H9 (cell line): ENCODE measurements around the gene ELOVL4. TPM values are rescaled to one million over a fixed set of nuclear protein-coding genes. Genes with fewer than 3 reads are reported as not detected.

Source experiments
- DNase-seq: peaks from one replicate; pipeline ENCODE4 v3.0.0-alpha.2; 2017
- H2AFZ ChIP-seq: one replicate; pipeline ENCODE4 v1.6.1; 2013; ENCODE audit warnings: mild to moderate bottlenecking, low read length, control low read depth, moderate library complexity
- H2AK5ac ChIP-seq: 2 replicates; pipeline ENCODE4 v1.6.1; 2013; ENCODE audit warnings: low read length, control low read depth, mixed read lengths; ENCODE audit not compliant: insufficient read length
- H2BK120ac ChIP-seq: one replicate; pipeline ENCODE4 v1.6.1; 2013; ENCODE audit warnings: low read depth, mild to moderate bottlenecking, low read length, control low read depth, inconsistent platforms; ENCODE audit not compliant: poor library complexity, severe bottlenecking
- H2BK12ac ChIP-seq: 2 replicates; pipeline ENCODE4 v1.6.1; 2013; ENCODE audit warnings: low read length, control low read depth, mixed read lengths, low read depth; ENCODE audit not compliant: insufficient read length
- H2BK15ac ChIP-seq: 2 replicates; pipeline ENCODE4 v1.6.1; 2013; ENCODE audit warnings: low read depth, low read length, control low read depth
- H2BK20ac ChIP-seq: one replicate; pipeline ENCODE4 v1.6.1; 2013; ENCODE audit warnings: low read depth, mild to moderate bottlenecking, low read length, control low read depth, inconsistent platforms; ENCODE audit not compliant: poor library complexity, severe bottlenecking
- H2BK5ac ChIP-seq: 2 replicates; pipeline ENCODE4 v1.6.1; 2013; ENCODE audit warnings: low read length, control low read depth, mixed read lengths; ENCODE audit not compliant: insufficient read length
- H3K14ac ChIP-seq: 2 replicates; pipeline ENCODE4 v1.6.1; 2013; ENCODE audit warnings: low read length, control low read depth; ENCODE audit not compliant: insufficient read depth
- H3K18ac ChIP-seq: 2 replicates; pipeline ENCODE4 v1.6.1; 2013; ENCODE audit warnings: low read depth, mild to moderate bottlenecking, mixed read lengths, low read length, control low read depth; ENCODE audit not compliant: insufficient read length
- H3K23ac ChIP-seq: 2 replicates; pipeline ENCODE4 v1.6.1; 2013; ENCODE audit warnings: low read length, control low read depth, mixed read lengths, low read depth; ENCODE audit not compliant: insufficient read length
- H3K23me2 ChIP-seq: 2 replicates; pipeline ENCODE4 v1.6.1; 2013; ENCODE audit warnings: low read depth, mild to moderate bottlenecking, mixed read lengths, low read length, control low read depth; ENCODE audit not compliant: insufficient read length, poor library complexity, severe bottlenecking
- H3K27ac ChIP-seq: 2 replicates; pipeline ENCODE4 v1.5.1; 2013; ENCODE audit warnings: low read length, control low read depth, mixed read lengths, low read depth; ENCODE audit not compliant: insufficient read length
- H3K27me3 ChIP-seq: 2 replicates; pipeline ENCODE4 v1.6.1; 2013; ENCODE audit warnings: low read length, control low read depth, inconsistent platforms; ENCODE audit not compliant: insufficient read depth
- H3K4ac ChIP-seq: 2 replicates; pipeline ENCODE4 v1.6.1; 2013; ENCODE audit warnings: low read depth, mild to moderate bottlenecking, control low read depth, inconsistent platforms, low read length, moderate library complexity
- H3K4me1 ChIP-seq: 2 replicates; pipeline ENCODE4 v1.6.1; 2013; ENCODE audit warnings: low read length, control low read depth, inconsistent platforms; ENCODE audit not compliant: insufficient read depth
- H3K4me2 ChIP-seq: 2 replicates; pipeline ENCODE4 v1.6.1; 2013; ENCODE audit warnings: low read length, control low read depth, mixed read lengths; ENCODE audit not compliant: insufficient read length, insufficient read depth
- H3K56ac ChIP-seq: 2 replicates; pipeline ENCODE4 v1.6.1; 2013; ENCODE audit warnings: low read depth, mild to moderate bottlenecking, mixed read lengths, low read length, control low read depth; ENCODE audit not compliant: insufficient read length
- H3K79me1 ChIP-seq: 2 replicates; pipeline ENCODE4 v1.6.1; 2013; ENCODE audit warnings: low read depth, mild to moderate bottlenecking, moderate library complexity, low read length, control low read depth, inconsistent platforms; ENCODE audit not compliant: insufficient read depth, poor library complexity, severe bottlenecking
- H3K79me2 ChIP-seq: 2 replicates; pipeline ENCODE4 v1.6.1; 2013; ENCODE audit warnings: low read length, control low read depth, inconsistent platforms; ENCODE audit not compliant: insufficient read depth
- H3K9ac ChIP-seq: 2 replicates; pipeline ENCODE4 v1.6.1; 2013; ENCODE audit warnings: low read length, control low read depth, mixed read lengths; ENCODE audit not compliant: insufficient read length; ENCODE audit errors: extremely low read depth
- H3K9me3 ChIP-seq: one replicate; pipeline ENCODE4 v1.6.1; 2013; ENCODE audit warnings: low read depth, low read length, inconsistent platforms; ENCODE audit not compliant: control insufficient read depth
- H3T11ph ChIP-seq: one replicate; pipeline ENCODE4 v1.6.1; 2013; ENCODE audit warnings: mild to moderate bottlenecking, low read length, control low read depth, inconsistent platforms
- H4K20me1 ChIP-seq: one replicate; pipeline ENCODE4 v1.6.1; 2013; ENCODE audit not compliant: control insufficient read depth, insufficient read length, insufficient read depth
- H4K5ac ChIP-seq: 2 replicates; pipeline ENCODE4 v1.6.1; 2013; ENCODE audit warnings: low read depth, mild to moderate bottlenecking, mixed read lengths, low read length, control low read depth; ENCODE audit not compliant: insufficient read length
- H4K8ac ChIP-seq: replicated peaks from 2 replicates; pipeline ENCODE4 v1.6.1; 2013; ENCODE audit warnings: low read length, control low read depth, mixed read lengths, low read depth; ENCODE audit not compliant: insufficient read length
- H4K91ac ChIP-seq: 2 replicates; pipeline ENCODE4 v1.6.1; 2013; ENCODE audit warnings: low read depth, mild to moderate bottlenecking, moderate library complexity, mixed read lengths, low read length, control low read depth; ENCODE audit not compliant: insufficient read length
- H3K27ac Mint-ChIP-seq, 3 experiments: 2 replicates in 2 of 3; 3 replicates in 1 of 3; pipeline ENCODE4 v1.8.0; 2020 to 2021; ENCODE audit warnings: mixed read lengths in 3 of 3, mild to moderate bottlenecking in 1 of 3, moderate library complexity in 1 of 3
- H3K27me3 Mint-ChIP-seq: 2 replicates; pipeline ENCODE4 v1.8.0; 2021; ENCODE audit warnings: low read depth, mild to moderate bottlenecking, moderate library complexity, mixed read lengths
- H3K36me3 Mint-ChIP-seq, 3 experiments: 2 replicates in 2 of 3; 3 replicates in 1 of 3; pipeline ENCODE4 v1.8.0; 2020 to 2021; ENCODE audit warnings: low read depth in 3 of 3, mixed read lengths in 3 of 3; ENCODE audit not compliant: insufficient read depth in 1 of 3
- H3K4me1 Mint-ChIP-seq, 2 experiments: 2 replicates each; pipeline ENCODE4 v1.8.0; 2020; ENCODE audit warnings: mixed read lengths in 2 of 2
- H3K4me3 Mint-ChIP-seq, 2 experiments: 2 replicates in 1 of 2; 3 replicates in 1 of 2; pipeline ENCODE4 v1.8.0; 2020 to 2021; ENCODE audit warnings: mild to moderate bottlenecking in 2 of 2, mixed read lengths in 2 of 2, moderate library complexity in 1 of 2
- H3K9me3 Mint-ChIP-seq, 2 experiments: 2 replicates in 1 of 2; 3 replicates in 1 of 2; pipeline ENCODE4 v1.8.0; 2020; ENCODE audit warnings: mild to moderate bottlenecking in 2 of 2, mixed read lengths in 2 of 2, moderate library complexity in 1 of 2
- WGBS: extraction: QIAGEN DNeasy Blood & Tissue Kit; methylation state at CpG from one replicate; pipeline ENCODE4 v1.1.7; 2013; ENCODE audit warnings: missing lambda C conversion rate, low lambda C conversion rate, mixed read lengths; ENCODE audit not compliant: insufficient read length; ENCODE audit errors: extremely low coverage; 5-methylcytosine and 5-hydroxymethylcytosine counted together
- total RNA-seq: library from RNA; stranded (reverse); gene quantifications from 2 replicates; pipeline ENCODE4 v1.2.1, GENCODE V29; 2021
- TF ChIP-seq, protein P1 (sequence below): fragments of 200-600 bp; sonication (generic); conservative IDR thresholded peaks from 3 replicates; pipeline ENCODE4 v1.8.0; 2021; ENCODE audit warnings: antibody characterized with exemption, mild to moderate bottlenecking

Gene ELOVL4
- total RNA-seq, 1 experiment from 2014 or later: 10.1 TPM

DNA sequence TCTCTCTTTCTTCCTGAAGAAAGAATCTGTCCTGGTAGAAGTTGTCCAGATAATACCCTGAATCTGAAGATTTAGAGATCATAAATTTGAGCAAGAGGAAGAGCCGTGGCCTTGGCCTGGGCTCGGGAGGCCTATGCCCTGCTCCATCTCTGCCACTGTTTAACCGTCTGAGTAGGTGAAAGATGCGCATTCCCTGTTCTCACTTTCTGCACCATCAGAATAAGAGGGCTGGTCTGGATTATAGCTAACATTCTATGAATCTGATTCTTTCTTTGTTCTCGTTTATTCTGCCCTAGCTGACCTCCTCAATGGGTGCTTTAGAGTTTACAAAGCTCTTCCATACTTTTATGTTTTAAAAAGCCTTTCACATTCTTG, 51.3 kb downstream of the ELOVL4 start:
- Mint-ChIP-seq H3K27ac (no peak overlapping the region), H3K4me3 (no peak overlapping the region), H3K36me3 (no peaks in the 10 kb centered on the region; a peak in 5 of 7 replicates), H3K4me1 (no peaks in the 10 kb centered on the region), H3K27me3 (no peaks in the 10 kb centered on the region), H3K9me3 (peaks cover 7 to 15% of the 10 kb centered on the region in 2 experiments; a peak in 4 of 5 replicates)
- Histone ChIP-seq H3K9me3 (no peaks in the 10 kb centered on the region), H3K4ac (no peak overlapping the region), H2BK15ac (no peak overlapping the region), H3K23ac (no peak overlapping the region), H2BK20ac (no peak overlapping the region), H3K56ac (no peak overlapping the region), H3K27me3 (no peaks in the 10 kb centered on the region), H3K18ac (no peak overlapping the region), H4K20me1 (no peaks in the 10 kb centered on the region), H2AFZ (no peak overlapping the region), H3K79me2 (no peaks in the 10 kb centered on the region), H3K23me2 (no peaks in the 10 kb centered on the region), H3K4me2 (no peak overlapping the region), H3T11ph (no peak overlapping the region), H4K8ac (no peak overlapping the region), H4K5ac (no peak overlapping the region), H2AK5ac (no peak overlapping the region), H3K79me1 (no peaks in the 10 kb centered on the region), H2BK5ac (no peak overlapping the region), H3K4me1 (no peaks in the 10 kb centered on the region), H2BK12ac (no peak overlapping the region), H2BK120ac (no peak overlapping the region), H3K27ac (no peak overlapping the region), H3K9ac (no peak overlapping the region), H4K91ac (no peak overlapping the region), H3K14ac (no peak overlapping the region)
- TF ChIP-seq, protein P1, sequence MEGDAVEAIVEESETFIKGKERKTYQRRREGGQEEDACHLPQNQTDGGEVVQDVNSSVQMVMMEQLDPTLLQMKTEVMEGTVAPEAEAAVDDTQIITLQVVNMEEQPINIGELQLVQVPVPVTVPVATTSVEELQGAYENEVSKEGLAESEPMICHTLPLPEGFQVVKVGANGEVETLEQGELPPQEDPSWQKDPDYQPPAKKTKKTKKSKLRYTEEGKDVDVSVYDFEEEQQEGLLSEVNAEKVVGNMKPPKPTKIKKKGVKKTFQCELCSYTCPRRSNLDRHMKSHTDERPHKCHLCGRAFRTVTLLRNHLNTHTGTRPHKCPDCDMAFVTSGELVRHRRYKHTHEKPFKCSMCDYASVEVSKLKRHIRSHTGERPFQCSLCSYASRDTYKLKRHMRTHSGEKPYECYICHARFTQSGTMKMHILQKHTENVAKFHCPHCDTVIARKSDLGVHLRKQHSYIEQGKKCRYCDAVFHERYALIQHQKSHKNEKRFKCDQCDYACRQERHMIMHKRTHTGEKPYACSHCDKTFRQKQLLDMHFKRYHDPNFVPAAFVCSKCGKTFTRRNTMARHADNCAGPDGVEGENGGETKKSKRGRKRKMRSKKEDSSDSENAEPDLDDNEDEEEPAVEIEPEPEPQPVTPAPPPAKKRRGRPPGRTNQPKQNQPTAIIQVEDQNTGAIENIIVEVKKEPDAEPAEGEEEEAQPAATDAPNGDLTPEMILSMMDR: no peak
- WGBS: no CpG with 5 or more reads among the region's 5 CpGs
- DNase-seq: no peak
